Endodermal cell (in vitro differentiated cells): Measurements from ENCODE around the gene AKR7A3. TPM values are rescaled to one million over a fixed set of nuclear protein-coding genes. Genes with fewer than 3 reads are reported as not detected.

ENCODE experiments used
- DNase-seq: peaks from one replicate; pipeline ENCODE4 v3.0.0-alpha.2; 2017
- H3K27ac ChIP-seq: 2 replicates; pipeline ENCODE4 v1.5.1; 2013; ENCODE audit warnings: mild to moderate bottlenecking, low read depth, low read length, moderate library complexity
- H3K27me3 ChIP-seq: 2 replicates; pipeline ENCODE4 v1.6.1; 2013; ENCODE audit warnings: mild to moderate bottlenecking, low read length, moderate library complexity; ENCODE audit not compliant: insufficient read depth, control insufficient read depth, poor library complexity, severe bottlenecking
- H3K36me3 ChIP-seq: 2 replicates; pipeline ENCODE4 v1.7.0; 2013; ENCODE audit warnings: mild to moderate bottlenecking, low read length, moderate library complexity; ENCODE audit not compliant: control insufficient read depth, insufficient read depth
- H3K4me1 ChIP-seq: one replicate; pipeline ENCODE4 v1.7.0; 2013; ENCODE audit warnings: low read length; ENCODE audit not compliant: control insufficient read depth, insufficient read depth
- H3K4me3 ChIP-seq: 2 replicates; pipeline ENCODE4 v1.5.1; 2013; ENCODE audit warnings: mild to moderate bottlenecking, low read length, moderate library complexity
- H3K9ac ChIP-seq: 2 replicates; pipeline ENCODE4 v1.6.1; 2013; ENCODE audit warnings: mild to moderate bottlenecking, low read length, moderate library complexity; ENCODE audit not compliant: poor library complexity, severe bottlenecking; ENCODE audit errors: extremely low read depth
- H3K9me3 ChIP-seq: 2 replicates; pipeline ENCODE4 v1.6.1; 2013; ENCODE audit warnings: mild to moderate bottlenecking, low read length, moderate library complexity; ENCODE audit not compliant: control insufficient read depth
- H3K27ac Mint-ChIP-seq: 2 replicates; pipeline ENCODE4 v1.8.0; 2020; ENCODE audit warnings: mixed read lengths
- H3K27me3 Mint-ChIP-seq: 2 replicates; pipeline ENCODE4 v1.8.0; 2021; ENCODE audit warnings: mild to moderate bottlenecking, mixed read lengths; ENCODE audit not compliant: insufficient read depth
- H3K36me3 Mint-ChIP-seq: 2 replicates; pipeline ENCODE4 v1.8.0; 2020; ENCODE audit warnings: low read depth, mixed read lengths
- H3K4me1 Mint-ChIP-seq: 2 replicates; pipeline ENCODE4 v1.8.0; 2020; ENCODE audit warnings: mixed read lengths
- H3K4me3 Mint-ChIP-seq: 2 replicates; pipeline ENCODE4 v1.8.0; 2020; ENCODE audit warnings: mild to moderate bottlenecking, moderate library complexity, mixed read lengths
- H3K9me3 Mint-ChIP-seq: 2 replicates; pipeline ENCODE4 v1.8.0; 2020; ENCODE audit warnings: mild to moderate bottlenecking, mixed read lengths
- WGBS, 2 experiments: methylation state at CpG; one replicate each; pipeline versions ENCODE4 v1.1.5 to v1.1.7; 2013; ENCODE audit warnings: missing lambda C conversion rate in 2 of 2, mixed read lengths in 1 of 2; ENCODE audit not compliant: insufficient coverage in 1 of 2, insufficient read length in 1 of 2; 5-methylcytosine and 5-hydroxymethylcytosine counted together
- total RNA-seq, 2 donors: library from RNA; stranded (reverse); fragmentation: NEBNext Ultra II Directional in 1 of 2; extraction: Animal tissue kit (Norgen Biotek cat#: 25700) in 1 of 2; gene quantifications; 2 replicates in 1 of 2; 3 replicates in 1 of 2; pipeline ENCODE4 v1.2.1, GENCODE V29; 2021
- TF ChIP-seq, protein P1 (sequence below): fragments of 200-600 bp; sonication (generic); conservative IDR thresholded peaks from 2 replicates; pipeline ENCODE4 v1.5.0; 2021; ENCODE audit warnings: antibody characterized with exemption, mild to moderate bottlenecking

The AKR7A3 gene
- total RNA-seq, 2 donors from 2014 or later, result 0.92 to 2.0 TPM

DNA sequence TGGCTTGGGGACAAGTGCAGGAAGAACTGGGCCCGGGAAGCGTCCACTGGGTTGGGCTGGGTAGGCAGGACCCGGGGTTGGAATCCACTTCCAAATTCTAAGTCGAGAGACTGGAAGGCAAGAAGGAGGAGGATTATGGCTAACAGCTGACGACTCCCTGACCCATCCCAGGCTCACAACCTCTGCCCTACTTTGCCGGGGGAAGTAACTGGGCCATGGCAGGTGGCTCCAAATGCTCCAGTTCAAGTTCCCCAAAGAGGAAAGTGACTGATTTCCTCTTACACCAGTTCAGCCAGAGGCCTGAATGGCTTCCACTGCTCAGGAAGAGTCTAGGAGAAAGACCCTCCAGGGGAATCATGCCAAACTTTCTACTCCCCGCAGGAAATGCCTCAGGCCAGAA is 48.7 kb downstream of the AKR7A3 start:
- H3K27me3 ChIP-seq, result no peaks in the 10 kb centered on the region
- no peaks in the 10 kb centered on the region for H3K9me3 ChIP-seq
- Mint-ChIP-seq H3K9me3 (no peaks in the 10 kb centered on the region), H3K27me3 (no peaks in the 10 kb centered on the region), H3K27ac (no peak overlapping the region), H3K4me1 (no peaks in the 10 kb centered on the region), H3K36me3 (peaks cover 75% of the 10 kb centered on the region), H3K4me3 (no peak overlapping the region)
- TF ChIP-seq, protein P1, sequence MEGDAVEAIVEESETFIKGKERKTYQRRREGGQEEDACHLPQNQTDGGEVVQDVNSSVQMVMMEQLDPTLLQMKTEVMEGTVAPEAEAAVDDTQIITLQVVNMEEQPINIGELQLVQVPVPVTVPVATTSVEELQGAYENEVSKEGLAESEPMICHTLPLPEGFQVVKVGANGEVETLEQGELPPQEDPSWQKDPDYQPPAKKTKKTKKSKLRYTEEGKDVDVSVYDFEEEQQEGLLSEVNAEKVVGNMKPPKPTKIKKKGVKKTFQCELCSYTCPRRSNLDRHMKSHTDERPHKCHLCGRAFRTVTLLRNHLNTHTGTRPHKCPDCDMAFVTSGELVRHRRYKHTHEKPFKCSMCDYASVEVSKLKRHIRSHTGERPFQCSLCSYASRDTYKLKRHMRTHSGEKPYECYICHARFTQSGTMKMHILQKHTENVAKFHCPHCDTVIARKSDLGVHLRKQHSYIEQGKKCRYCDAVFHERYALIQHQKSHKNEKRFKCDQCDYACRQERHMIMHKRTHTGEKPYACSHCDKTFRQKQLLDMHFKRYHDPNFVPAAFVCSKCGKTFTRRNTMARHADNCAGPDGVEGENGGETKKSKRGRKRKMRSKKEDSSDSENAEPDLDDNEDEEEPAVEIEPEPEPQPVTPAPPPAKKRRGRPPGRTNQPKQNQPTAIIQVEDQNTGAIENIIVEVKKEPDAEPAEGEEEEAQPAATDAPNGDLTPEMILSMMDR, result no peak
- 93 to 100% methylated on average over 6 to 7 of the region's 7 CpGs for WGBS, 2 experiments
- H3K36me3 ChIP-seq, result peaks cover 84% of the 10 kb centered on the region
- no peak for DNase-seq
- no peak overlapping the region for H3K27ac ChIP-seq
- H3K4me1 ChIP-seq, result no peaks in the 10 kb centered on the region
- no peak overlapping the region for H3K4me3 ChIP-seq
- no peak overlapping the region for H3K9ac ChIP-seq

DNA sequence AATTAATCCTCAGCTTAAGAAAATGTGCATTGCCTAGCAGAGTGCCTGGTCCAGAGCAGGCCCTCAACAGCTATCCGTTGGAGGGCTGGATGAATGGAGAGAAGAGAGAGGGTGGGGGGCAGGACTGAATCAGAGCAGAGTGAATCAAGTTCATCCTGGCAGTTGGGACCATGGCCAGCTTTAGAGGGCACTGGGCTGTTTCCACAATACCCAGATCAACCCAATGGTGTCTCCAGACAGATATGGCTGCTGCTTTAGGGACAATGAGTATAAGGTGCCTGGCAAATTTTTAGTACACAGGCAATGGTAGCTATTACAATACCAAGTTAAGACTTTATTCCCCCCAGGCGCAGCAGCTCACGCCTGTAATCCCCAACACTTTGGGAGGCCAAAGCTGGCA is 54.3 kb downstream of the AKR7A3 start:
- peaks cover 81% of the 10 kb centered on the region for H3K36me3 ChIP-seq
- no peak overlapping the region for H3K4me3 ChIP-seq
- Mint-ChIP-seq H3K4me1 (no peaks in the 10 kb centered on the region), H3K27me3 (no peaks in the 10 kb centered on the region), H3K36me3 (peaks cover 78% of the 10 kb centered on the region), H3K27ac (no peak overlapping the region), H3K9me3 (no peaks in the 10 kb centered on the region), H3K4me3 (no peak overlapping the region)
- no peaks in the 10 kb centered on the region for H3K9me3 ChIP-seq
- WGBS, 2 experiments, result 95 to 100% methylated on average over 3 of the region's 3 CpGs
- TF ChIP-seq, protein P1, result no peak
- no peaks in the 10 kb centered on the region for H3K4me1 ChIP-seq
- DNase-seq, result no peak
- no peak overlapping the region for H3K27ac ChIP-seq
- no peaks in the 10 kb centered on the region for H3K27me3 ChIP-seq
- no peak overlapping the region for H3K9ac ChIP-seq

Other genes with a start within 250 kb of the AKR7A3 start
- gene UBR4, start 78.5 kb downstream of the AKR7A3 start, total RNA-seq, result 100 to 1,000 TPM; 148 to 151 TPM
- gene EMC1, start 37.2 kb downstream of the AKR7A3 start, total RNA-seq, result 10 to 100 TPM; 59.0 to 67.5 TPM
- 10 to 100 TPM; 37.7 to 44.5 TPM for gene MRTO4, start 37.0 kb downstream of the AKR7A3 start, total RNA-seq
- gene AKR7A2, start 23.4 kb upstream of the AKR7A3 start, total RNA-seq, result 10 to 100 TPM; 47.8 to 66.1 TPM
- 10 to 100 TPM; 20.8 to 22.6 TPM for gene SLC66A1, start 23.6 kb upstream of the AKR7A3 start, total RNA-seq
- 100 to 1,000 TPM; 334 to 362 TPM for gene CAPZB, start 196.8 kb upstream of the AKR7A3 start, total RNA-seq